NCI-H774 (cell line): ENCODE data around the gene C12orf57.

Experiments
- DNase-seq: peaks from one replicate; lab custom pipeline; 2025; lab: John Stamatoyannopoulos, UW

The C12orf57 gene

GRCh38 chr12:6965026-6965661 is 21.3 kb downstream of the C12orf57 start:
- peak; percentile 85 for DNase-seq

GRCh38 chr12:6965714-6966113 is 21.9 kb downstream of the C12orf57 start:
- no peak for DNase-seq

- DNase-seq = no peak
Observed at GRCh38 chr12:6966351-6966750, 22.5 kb downstream of the C12orf57 start.

- DNase-seq = no peak
Observed at GRCh38 chr12:6967651-6968100, 23.9 kb downstream of the C12orf57 start.

GRCh38 chr12:6968426-6968825 is 24.6 kb downstream of the C12orf57 start:
- no peak for DNase-seq

GRCh38 chr12:6970096-6970527 is 26.3 kb downstream of the C12orf57 start:
- peak; percentile 8 for DNase-seq

GRCh38 chr12:6974180-6974579 is 30.4 kb downstream of the C12orf57 start:
- DNase-seq = no peak

- no peak for DNase-seq
Observed at GRCh38 chr12:6975297-6976032, 31.6 kb downstream of the C12orf57 start.

- DNase-seq = no peak
Observed at GRCh38 chr12:6977653-6978052, 33.8 kb downstream of the C12orf57 start.

GRCh38 chr12:6978188-6978587 is 34.4 kb downstream of the C12orf57 start:
- no peak for DNase-seq

- no peak for DNase-seq
Observed at GRCh38 chr12:6978611-6979011, 34.8 kb downstream of the C12orf57 start.

- DNase-seq = no peak
Observed at GRCh38 chr12:6979021-6979420, 35.2 kb downstream of the C12orf57 start.

- no peak for DNase-seq
Observed at GRCh38 chr12:6979453-6979852, 35.6 kb downstream of the C12orf57 start.

GRCh38 chr12:6980075-6980474 is 36.3 kb downstream of the C12orf57 start:
- DNase-seq = no peak

- no peak for DNase-seq
Observed at GRCh38 chr12:6980740-6981139, 36.9 kb downstream of the C12orf57 start.

GRCh38 chr12:6981152-6982052 is 37.6 kb downstream of the C12orf57 start:
- DNase-seq = no peak

GRCh38 chr12:6982532-6982931 is 38.7 kb downstream of the C12orf57 start:
- no peak for DNase-seq

- DNase-seq = no peak
Observed at GRCh38 chr12:6987956-6988553, 44.2 kb downstream of the C12orf57 start.
